Endothelial cell of umbilical vein (primary cell): Measurements from ENCODE around the gene ELOA. TPM values are rescaled to one million over a fixed set of nuclear protein-coding genes. Genes with fewer than 3 reads are reported as not detected.

ENCODE experiments used
- BruUV-seq: library from RNA; stranded (reverse); fragments of 400-500 nt; replicated peaks from 2 replicates; lab custom pipeline; 2021; lab: Mats Ljungman, UMichigan
- CTCF ChIA-PET: fragments of 300-600, 350-600 bp; sonication (Branson Sonifier 250); formaldehyde crosslinking; loops from one replicate; lab custom pipeline; 2021; ENCODE audit warnings: antibody characterized with exemption, inconsistent platforms; lab: Charles Lee
- POLR2A ChIA-PET: fragments of 300-600, 350-600 bp; sonication (Branson Sonifier 250); formaldehyde crosslinking; loops from one replicate; lab custom pipeline; 2021; ENCODE audit warnings: antibody characterized with exemption, inconsistent platforms; lab: Charles Lee
- DNase-seq: peaks from one replicate; pipeline ENCODE4 v3.0.0-alpha.2; 2011; ENCODE audit warnings: low read depth, low spot score
- FAIRE-seq: peaks from 2 replicates; lab custom pipeline; 2011; peaks lifted over from hg19 to GRCh38; lab: Jason Lieb, UNC
- H2AFZ ChIP-seq: 2 replicates; pipeline ENCODE4 v1.6.0; 2012; ENCODE audit warnings: low read depth, low read length, control low read depth, inconsistent platforms
- H3K27ac ChIP-seq: 2 replicates; pipeline ENCODE4 v1.5.1; 2011; ENCODE audit warnings: low read depth, mild to moderate bottlenecking, control low read depth, low read length, moderate library complexity; ENCODE audit not compliant: insufficient read depth
- H3K27me3 ChIP-seq, 2 experiments: 2 replicates each; pipeline versions ENCODE4 v1.6.0 to v1.6.1; 2011; ENCODE audit warnings: low read length in 2 of 2, mixed read lengths in 1 of 2; ENCODE audit not compliant: control insufficient read depth in 2 of 2, insufficient read depth in 2 of 2
- H3K36me3 ChIP-seq, 2 experiments: 2 replicates in 1 of 2; 3 replicates in 1 of 2; pipeline ENCODE4 v1.5.1; 2011; ENCODE audit warnings: low read length in 2 of 2, mild to moderate bottlenecking in 1 of 2, moderate library complexity in 1 of 2; ENCODE audit not compliant: control insufficient read depth in 2 of 2, insufficient read depth in 2 of 2; ENCODE audit errors: extremely low read depth in 1 of 2
- H3K4me1 ChIP-seq: 3 replicates; pipeline ENCODE4 v1.5.1; 2011; ENCODE audit warnings: mild to moderate bottlenecking, low read length; ENCODE audit not compliant: control insufficient read depth, insufficient read depth; ENCODE audit errors: extremely low read depth
- H3K4me2 ChIP-seq: 2 replicates; pipeline ENCODE4 v1.6.1; 2011; ENCODE audit warnings: low read length, control low read depth, mixed read lengths; ENCODE audit not compliant: insufficient read depth
- H3K4me3 ChIP-seq, 3 experiments: fragments of 200-600 bp in 1 of 3; sonication (generic), shearing (Covaris generic) in 1 of 3; replicated peaks in 1 of 3; 2 replicates each; pipeline ENCODE4 v1.5.1; 2011 to 2016; ENCODE audit warnings: control low read depth in 3 of 3, low read length in 3 of 3, mild to moderate bottlenecking in 2 of 3, inconsistent platforms in 1 of 3, low read depth in 1 of 3, moderate library complexity in 1 of 3; ENCODE audit not compliant: insufficient read depth in 1 of 3
- H3K79me2 ChIP-seq: 2 replicates; pipeline ENCODE4 v1.6.0; 2012; ENCODE audit warnings: low read length, inconsistent platforms; ENCODE audit not compliant: control insufficient read depth, insufficient read depth
- H3K9ac ChIP-seq: replicated peaks from 2 replicates; pipeline ENCODE3; 2011; ENCODE audit warnings: low read length, control low read depth; ENCODE audit not compliant: insufficient read depth; ENCODE audit errors: extremely low read depth
- H3K9me1 ChIP-seq: replicated peaks from 3 replicates; pipeline ENCODE4 v1.6.0; 2011; ENCODE audit warnings: mild to moderate bottlenecking, low read length; ENCODE audit not compliant: control insufficient read depth, insufficient read depth; ENCODE audit errors: extremely low read depth
- H3K9me3 ChIP-seq: replicated peaks from 2 replicates; pipeline ENCODE4 v1.5.1; 2012; ENCODE audit warnings: low read length, inconsistent platforms; ENCODE audit not compliant: control insufficient read depth, insufficient read depth
- H4K20me1 ChIP-seq: replicated peaks from 2 replicates; pipeline ENCODE3; 2011; ENCODE audit warnings: mild to moderate bottlenecking, low read length; ENCODE audit not compliant: control insufficient read depth, insufficient read depth; ENCODE audit errors: extremely low read depth
- CTCF ChIP-seq, 2 donors: IDR thresholded peaks; 1 replicate in 1 of 2; 2 replicates in 1 of 2; pipeline ENCODE4 v1.5.1; 2011; ENCODE audit warnings: low read length in 2 of 2, mild to moderate bottlenecking in 2 of 2, moderate library complexity in 2 of 2, control low read depth in 1 of 2, inconsistent platforms in 1 of 2, low read depth in 1 of 2; ENCODE audit not compliant: insufficient read depth in 1 of 2; ENCODE audit errors: extremely low read depth in 1 of 2
- EZH2 ChIP-seq: IDR thresholded peaks from 2 replicates; pipeline ENCODE4 v1.6.1; 2012; ENCODE audit warnings: borderline replicate concordance, low read depth, mild to moderate bottlenecking, moderate library complexity, low read length, inconsistent platforms; ENCODE audit not compliant: severe bottlenecking
- JUN ChIP-seq: IDR thresholded peaks from 2 replicates; pipeline ENCODE4 v1.6.1; 2011; ENCODE audit warnings: borderline replicate concordance, low read depth; ENCODE audit not compliant: insufficient read length, insufficient read depth
- POLR2AphosphoS5 ChIP-seq: IDR thresholded peaks from 2 replicates; pipeline ENCODE4 v1.6.1; 2012; ENCODE audit warnings: low read depth, mild to moderate bottlenecking, control low read depth, low read length, moderate library complexity; ENCODE audit not compliant: insufficient read depth
- dilution Hi-C: fragments of 300-500 bp; cut with MboI; formaldehyde crosslinking; loops from one replicate; pipeline ENCODE4 v1.15.0; 2019; ENCODE audit warnings: low sequenced_read_pairs; ENCODE audit not compliant: extremely low pct_ligation_motif_present
- intact Hi-C: fragments of 100-400 bp; cut with micrococcal nuclease; formaldehyde crosslinking; loops from one replicate; pipeline ENCODE4 v1.10.0; 2022
- polyA plus RNA-seq, 4 experiments: library from polyadenylated mRNA; depleted of rRNA in 3 of 4; stranded (reverse) in 3 of 4; unstranded in 1 of 4; fragments of >200 nt; gene quantifications; 2 replicates each; pipeline versions ENCODE4 v1.2.1 to v1.2.3, GENCODE V29; 2011 to 2012; ENCODE audit warnings: missing spikeins in 1 of 4
- total RNA-seq: library from RNA; stranded (reverse); gene quantifications from 2 replicates; pipeline ENCODE4 v1.2.3, GENCODE V29; 2021

ELOA gene
- total and polyA plus RNA-seq, 2 donors (not counting 3 experiments of a cell fraction or from before 2014, with no cell fraction given) = 11.9 to 42.6 TPM

- no peak overlapping the region for H3K9ac ChIP-seq
- intact Hi-C loops = loop anchor here (1.0 kb wide), 1 partner anchor 207 kb away; no protein-coding TSS in a partner anchor
- BruUV-seq = TSS peak; percentile 3
- FAIRE-seq (no peak), DNase-seq (peak; percentile 46)
- H3K36me3 ChIP-seq = peaks cover 47 to 50% of the 10 kb centered on the region in 2 experiments
- H3K4me1 ChIP-seq = no peaks in the 10 kb centered on the region
- dilution Hi-C loops = no loop called here
- CTCF ChIA-PET = interaction anchor here (1.2 kb wide), 1 partner anchor 207 kb away, joined by 3 read pairs; no protein-coding TSS in a partner anchor
- no peaks in the 10 kb centered on the region for H3K27me3 ChIP-seq
- H3K9me1 ChIP-seq = no peaks in the 10 kb centered on the region
- H3K9me3 ChIP-seq = no peaks in the 10 kb centered on the region
- POLR2A ChIA-PET = no interaction called here
- TF ChIP-seq CTCF (IDR thresholded peaks at IDR 0.05; ENCODE audit: extremely low read depth in 1 of 2, insufficient read depth in 1 of 2, low read depth in 1 of 2, low read length in 2 of 2) (peak; percentile 63 to 80), EZH2 (no peak), JUN (no peak), POLR2AphosphoS5 (no peak)
- H3K4me2 ChIP-seq = no peak overlapping the region
- no peak overlapping the region for H3K27ac ChIP-seq
- H3K4me3 ChIP-seq = no peak overlapping the region
- no peak overlapping the region for H2AFZ ChIP-seq
- H4K20me1 ChIP-seq = peaks cover 18% of the 10 kb centered on the region
- peaks cover 47% of the 10 kb centered on the region for H3K79me2 ChIP-seq
These were observed 8.0 kb downstream of the ELOA start for GRCh38 chr1:23751050-23751814.
